Hematopoietic multipotent progenitor cell treated with erythropoietin and hydrocortisone succinate and interleukin-3 and kit ligand, for 15 days (in vitro differentiated cells): ENCODE results near the gene IER5L.
"Not testable (repeated sequence)": the region's sequence is repeated elsewhere in the genome, so short reads cannot be mapped to it uniquely, and the experiment has no call there.

Source experiments
- DNase-seq: peaks from one replicate; pipeline ENCODE4 v3.0.0-alpha.2; 2015; ENCODE audit warnings: low spot score

The IER5L gene

DNA sequence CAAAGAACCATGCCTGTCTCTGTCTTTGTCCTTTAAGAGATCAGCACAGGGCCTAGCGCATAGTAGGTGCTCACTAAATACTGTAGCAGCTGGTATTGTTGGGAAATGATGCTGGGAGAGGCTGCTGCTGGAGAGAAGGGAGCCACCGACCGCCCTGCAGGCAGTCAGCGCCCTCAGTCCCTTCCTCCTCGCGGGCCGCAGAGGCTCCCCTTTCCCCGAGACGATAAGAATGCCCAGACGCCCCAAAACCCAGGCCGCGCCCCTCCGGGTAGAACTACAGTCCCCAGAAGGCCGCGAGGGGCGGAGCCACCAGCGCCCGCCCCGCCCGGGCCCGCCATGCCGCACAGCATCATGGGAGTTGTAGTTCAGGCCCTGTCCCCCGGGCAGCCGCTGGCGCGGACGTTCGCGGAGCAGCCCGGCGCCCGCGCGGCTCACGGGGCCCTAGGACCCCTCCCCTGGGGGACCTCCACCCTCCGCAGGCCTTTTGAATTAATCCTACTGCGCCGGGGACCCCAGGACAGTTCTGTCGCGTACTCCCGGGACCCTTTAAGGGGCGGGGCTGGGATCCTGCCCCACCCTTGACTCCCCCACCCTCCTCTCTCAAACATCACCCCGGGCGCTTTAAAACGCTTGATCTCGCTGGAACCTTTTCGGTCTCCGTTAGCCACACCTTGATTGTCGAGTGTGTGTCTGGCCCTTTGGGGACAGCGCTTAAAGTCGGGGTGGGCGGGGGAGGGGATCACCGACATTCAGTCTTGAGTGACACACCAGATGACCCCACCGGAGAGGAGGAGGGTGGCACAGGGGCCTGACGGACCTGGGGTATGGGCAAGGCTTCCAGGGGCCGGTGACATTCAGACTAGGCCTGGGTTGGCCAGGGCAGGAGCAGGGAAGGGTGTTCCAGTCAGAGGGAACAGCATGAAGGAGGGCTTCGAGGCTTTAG lies 24.8 kb upstream of the IER5L start:
- DNase-seq: peak; percentile 82

DNA sequence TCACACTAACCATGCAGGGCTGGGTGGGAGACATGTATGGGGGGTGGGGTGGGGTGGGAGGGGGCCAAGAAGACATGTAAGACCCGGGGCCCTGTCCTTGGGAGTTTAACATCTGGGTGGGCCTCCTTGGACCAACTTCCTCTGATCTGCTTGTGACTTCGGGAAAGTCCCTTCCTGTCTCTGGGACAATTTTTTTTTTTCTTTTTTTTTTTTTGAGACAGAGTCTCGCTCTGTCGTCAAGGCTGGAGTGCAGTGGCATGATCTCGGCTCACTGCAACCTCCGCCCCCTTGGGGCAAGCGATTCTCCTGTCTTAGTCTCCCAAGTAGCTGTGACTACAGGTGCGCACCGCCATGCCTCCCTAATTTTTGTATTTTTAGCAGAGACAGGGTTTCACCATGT lies 23.8 kb upstream of the IER5L start:
- no peak for DNase-seq

DNA sequence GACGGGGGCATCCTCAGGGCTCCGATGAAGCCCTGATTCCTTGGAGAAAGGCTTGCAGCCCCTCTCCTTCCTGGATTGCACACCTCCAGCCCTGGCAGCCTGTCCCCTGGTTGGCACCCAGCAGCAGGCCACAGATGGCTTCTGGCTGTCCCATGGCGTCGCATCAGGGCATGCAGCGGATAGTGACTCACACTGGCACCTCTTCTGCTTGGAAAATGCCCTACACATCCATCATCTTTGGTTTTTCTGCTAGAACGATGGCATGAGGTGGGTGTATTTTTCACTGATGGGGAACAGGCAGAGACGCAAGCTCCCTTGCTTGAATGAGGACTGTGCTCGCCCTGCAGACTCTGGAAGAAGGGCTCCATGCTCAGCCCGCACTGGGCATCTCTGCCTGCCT lies 23.2 kb upstream of the IER5L start:
- no peak for DNase-seq

DNA sequence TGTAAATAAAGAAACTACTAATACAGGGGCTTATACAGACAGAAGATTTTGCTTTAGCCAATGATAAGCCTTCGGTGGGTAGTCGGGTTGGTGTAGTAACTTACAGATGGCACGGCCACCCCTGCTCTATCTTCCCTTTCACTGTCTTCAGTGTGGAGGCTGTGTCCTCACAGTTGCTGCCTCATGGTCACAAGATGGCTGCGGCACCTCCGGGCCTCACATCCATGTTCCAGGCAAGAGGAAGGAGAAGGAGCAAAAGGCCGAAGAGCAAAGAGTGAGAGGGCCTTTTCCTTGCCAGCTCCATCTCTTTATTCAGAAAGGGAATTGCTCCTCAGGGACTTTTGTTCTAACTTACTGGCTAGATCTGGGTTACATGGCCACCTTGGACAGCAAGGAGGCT lies 22.2 kb upstream of the IER5L start:
- DNase-seq: no peak

DNA sequence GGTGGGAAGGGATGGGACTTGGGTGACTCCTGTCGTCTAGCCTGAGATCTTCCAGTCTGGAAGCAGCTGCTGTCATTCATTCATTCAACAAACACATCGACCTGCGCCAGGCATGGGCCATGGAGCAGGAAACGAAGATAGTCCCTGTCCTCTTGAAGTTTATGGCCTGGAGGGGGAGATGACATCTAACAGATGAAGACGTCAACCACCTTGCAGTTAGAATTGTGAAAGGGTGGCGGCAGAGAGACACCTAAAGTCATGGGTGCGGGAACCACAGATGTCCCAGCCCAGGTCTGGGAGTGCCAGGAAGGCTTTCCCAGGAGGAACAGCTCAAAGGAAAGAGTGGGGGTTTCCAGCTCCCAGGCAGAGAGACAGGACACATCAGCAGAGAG lies 21.0 kb upstream of the IER5L start:
- DNase-seq: no peak

DNA sequence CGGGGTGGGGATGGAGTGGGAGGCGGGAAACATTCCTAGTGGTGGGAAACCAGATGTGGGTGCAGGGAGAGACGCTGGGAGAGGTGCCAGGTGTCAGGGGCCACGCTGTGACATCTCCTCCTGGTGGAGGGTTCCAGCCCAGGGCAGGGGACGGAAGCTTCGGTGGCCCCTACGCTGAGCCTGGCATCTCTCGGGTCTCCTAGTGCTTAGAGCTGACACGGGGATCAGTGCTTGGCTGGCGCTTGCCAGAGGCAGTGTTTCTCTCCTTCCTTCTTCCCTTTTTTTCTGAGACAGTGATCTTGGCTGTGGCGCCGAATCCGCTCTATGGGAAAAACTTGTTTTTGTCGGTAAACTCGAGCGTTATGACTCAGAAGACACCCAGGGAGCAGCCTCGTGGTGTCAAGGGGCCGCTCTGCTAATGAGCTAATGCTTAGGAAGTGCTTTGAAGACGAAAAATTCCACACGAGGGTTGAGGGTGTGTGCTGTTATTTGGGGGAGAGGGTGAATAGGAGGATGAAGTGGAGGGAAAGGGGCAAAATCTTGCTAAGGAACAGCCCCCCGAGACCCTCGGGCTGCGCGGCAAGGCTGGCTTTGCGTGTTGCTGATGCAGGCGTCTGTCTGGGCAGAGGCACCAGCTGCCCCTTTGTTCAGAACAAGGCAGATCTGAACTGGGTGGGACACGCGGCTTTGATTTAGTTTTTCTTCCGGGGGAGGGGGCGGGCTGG lies 20.4 kb upstream of the IER5L start:
- no peak for DNase-seq

DNA sequence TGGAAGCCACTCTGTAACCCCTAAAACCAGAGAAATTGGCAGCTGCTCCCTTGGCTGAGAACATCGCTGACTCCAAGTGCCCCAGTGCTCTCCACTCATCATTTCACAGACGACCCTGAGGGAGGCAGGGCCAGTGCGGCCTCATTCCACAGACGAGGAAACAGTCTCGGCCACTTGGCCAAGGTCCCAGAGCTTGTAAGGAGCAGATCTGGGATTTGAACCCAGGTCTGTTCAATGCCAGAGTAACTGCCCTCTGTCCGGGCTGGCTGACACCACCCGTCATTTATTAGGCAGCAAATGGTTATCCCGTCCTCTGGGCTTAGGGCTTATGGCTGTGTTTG lies 19.9 kb upstream of the IER5L start:
- DNase-seq: no peak

DNA sequence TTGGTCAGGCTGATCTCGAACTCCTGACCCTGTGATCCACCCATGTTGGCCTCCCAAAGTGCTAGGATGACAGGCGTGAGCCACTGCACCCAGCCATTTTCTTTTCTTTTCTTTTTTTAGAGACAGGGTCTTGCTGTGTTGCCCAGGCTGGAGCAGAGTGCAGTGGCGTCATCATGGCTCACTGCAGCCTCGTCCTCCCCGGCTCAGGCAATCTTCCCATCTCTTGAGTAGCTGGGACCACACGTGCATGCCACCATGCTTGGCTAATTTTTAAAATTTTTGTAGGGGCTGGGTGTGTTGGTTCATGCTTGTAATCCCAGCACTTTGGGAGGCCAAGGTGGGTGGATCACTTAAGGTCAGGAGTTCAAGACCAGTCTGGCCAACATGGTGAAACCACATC lies 19.0 kb upstream of the IER5L start:
- DNase-seq: not testable (repeated sequence)

DNA sequence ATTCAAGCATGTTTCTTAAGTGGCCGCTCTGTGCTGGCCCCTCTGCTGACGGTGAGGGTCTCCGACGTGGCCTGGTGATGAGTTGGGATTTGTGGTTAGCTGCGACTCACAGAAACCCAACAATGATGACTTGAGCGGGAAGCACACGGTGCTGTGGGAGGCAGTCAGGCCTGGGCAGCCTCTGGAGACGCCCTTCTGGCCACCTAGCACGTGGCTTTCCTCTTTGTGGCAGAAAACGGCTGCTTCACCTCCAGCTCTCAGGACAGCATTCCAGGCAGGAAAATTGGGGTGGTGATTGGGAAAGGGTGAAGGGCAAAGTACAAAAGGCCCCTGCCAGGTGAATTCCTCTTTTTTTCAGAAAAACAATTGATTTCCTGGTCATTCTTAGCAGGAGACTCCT lies 17.5 kb upstream of the IER5L start:
- no peak for DNase-seq

DNA sequence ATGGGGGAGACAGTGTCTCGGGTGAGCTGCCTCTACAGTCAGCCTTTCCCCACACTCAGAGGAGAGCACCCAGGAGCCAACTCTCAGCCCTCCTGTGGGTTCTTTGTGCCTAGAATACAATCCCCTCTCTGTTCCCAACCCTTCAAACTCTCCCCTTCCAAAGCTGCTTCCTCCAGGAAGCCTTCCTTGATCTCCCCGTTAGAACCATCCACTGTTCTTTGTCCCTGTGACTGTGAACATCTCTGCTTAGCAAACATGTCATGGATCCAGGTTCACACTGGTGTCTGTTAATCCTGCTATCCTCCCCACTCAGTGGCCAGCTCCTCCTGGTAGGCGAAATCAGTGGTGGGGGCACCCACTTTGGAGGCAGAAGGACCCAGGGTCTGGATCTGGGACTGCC lies 16.2 kb upstream of the IER5L start:
- no peak for DNase-seq

DNA sequence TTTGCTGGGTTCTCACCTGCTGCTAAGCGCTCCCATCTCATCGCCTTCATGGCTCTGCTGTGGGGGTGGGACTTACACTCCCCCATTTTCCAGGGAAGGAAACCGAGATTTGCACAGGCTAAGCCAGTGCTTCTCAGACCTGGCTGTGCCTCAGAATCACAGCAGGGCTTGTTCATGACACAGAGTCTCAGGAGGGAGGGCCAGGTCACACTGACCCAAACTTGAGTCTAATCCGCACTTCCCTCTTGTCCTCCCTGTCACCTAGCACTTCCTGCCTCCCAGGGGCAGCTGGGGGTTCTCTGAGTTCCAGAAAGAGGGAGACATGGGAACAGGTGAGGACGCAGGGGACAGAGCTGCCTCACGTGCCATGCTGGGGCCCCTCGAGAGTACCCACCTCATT lies 15.6 kb upstream of the IER5L start:
- DNase-seq: no peak

DNA sequence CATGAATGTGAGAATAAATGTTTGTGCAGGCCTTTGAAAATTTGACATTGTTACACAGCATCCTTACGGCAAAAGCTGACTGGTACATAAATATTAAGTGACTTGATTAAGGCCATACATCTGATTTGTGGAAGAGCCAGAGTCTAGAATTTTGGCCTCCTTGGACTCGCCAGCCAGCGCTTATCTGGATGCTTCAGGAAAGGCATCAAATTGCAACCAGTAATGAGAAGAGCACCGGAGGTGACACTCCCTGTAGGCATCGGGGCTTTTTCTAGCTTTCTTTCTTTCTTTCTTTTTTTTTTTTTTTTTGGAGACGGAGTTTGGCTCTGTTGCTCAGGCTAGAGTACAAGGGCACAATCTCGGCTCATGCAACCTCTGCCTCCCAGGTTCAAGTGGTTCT lies 13.2 kb upstream of the IER5L start:
- no peak for DNase-seq

DNA sequence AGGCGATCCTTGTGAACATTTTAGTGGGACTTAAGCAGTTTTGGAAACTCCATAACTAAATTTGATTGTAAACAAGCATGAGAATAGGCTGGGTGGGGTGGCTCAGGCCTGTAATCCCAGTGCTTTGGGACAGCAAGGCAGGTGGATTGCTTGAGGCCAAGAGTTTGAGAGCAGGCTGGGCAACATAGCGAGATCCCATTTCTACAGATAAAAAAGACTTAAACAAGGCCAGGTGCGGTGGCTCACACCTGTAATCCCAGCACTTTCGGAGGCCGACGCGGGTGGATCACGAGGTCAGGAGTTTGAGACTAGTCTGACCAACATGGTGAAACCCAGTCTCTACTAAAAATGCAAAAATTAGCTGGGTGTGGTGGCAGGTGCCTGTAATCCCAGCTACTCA lies 11.9 kb upstream of the IER5L start:
- not testable (repeated sequence) for DNase-seq

DNA sequence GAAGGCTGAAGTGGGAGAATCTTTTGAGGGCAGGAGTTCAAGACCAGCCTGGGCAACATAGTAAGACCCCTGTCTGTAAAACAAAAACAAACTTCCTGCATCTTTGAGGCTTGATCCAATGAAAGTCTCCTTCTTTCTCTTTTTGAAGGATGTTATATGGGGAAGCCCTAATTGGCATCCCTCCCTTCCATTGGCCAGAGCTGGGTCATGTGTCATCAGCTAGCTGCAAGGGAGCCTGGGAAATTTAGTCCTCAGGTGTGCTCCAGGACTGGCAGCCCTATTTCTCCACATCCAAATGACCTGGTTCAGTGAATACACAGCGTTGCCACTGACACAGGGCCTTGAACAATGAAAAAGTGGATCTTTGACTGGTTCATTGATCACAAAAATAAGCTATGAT lies 9.0 kb upstream of the IER5L start:
- no peak for DNase-seq

DNA sequence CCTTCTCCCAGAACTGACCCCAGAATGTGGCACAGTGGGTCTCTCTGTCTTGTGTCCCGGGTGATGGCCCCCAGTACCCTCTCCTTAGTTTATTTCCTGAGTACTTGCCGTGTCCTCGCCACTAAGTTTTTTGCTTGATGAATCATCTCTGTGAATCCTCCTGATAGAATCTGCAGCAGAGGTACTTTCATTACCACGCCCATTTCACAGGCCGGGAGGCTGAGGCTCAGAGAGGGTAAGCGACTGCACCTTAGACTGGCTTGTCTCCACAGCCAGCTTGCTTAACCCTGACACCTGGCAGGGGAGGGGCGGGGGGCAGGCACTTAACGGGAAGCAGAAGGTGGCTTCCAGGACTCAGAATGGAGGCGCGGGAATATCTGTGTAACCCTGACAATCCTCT lies 7.9 kb upstream of the IER5L start:
- DNase-seq: no peak

DNA sequence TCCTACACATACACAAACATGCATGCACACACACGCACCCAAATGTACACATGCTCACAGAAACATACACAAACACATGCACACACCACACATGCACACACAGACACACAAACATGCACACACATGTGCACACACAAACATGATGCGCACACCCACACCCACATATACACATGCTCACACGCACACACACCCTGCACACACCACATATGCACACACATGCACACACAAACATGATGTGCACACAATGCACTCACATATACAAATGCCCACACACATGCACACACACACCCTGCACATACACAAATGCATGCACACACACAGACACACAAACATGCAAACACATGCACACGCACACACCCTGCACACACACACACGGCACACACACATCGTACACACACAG lies 7.3 kb upstream of the IER5L start:
- DNase-seq: no peak

DNA sequence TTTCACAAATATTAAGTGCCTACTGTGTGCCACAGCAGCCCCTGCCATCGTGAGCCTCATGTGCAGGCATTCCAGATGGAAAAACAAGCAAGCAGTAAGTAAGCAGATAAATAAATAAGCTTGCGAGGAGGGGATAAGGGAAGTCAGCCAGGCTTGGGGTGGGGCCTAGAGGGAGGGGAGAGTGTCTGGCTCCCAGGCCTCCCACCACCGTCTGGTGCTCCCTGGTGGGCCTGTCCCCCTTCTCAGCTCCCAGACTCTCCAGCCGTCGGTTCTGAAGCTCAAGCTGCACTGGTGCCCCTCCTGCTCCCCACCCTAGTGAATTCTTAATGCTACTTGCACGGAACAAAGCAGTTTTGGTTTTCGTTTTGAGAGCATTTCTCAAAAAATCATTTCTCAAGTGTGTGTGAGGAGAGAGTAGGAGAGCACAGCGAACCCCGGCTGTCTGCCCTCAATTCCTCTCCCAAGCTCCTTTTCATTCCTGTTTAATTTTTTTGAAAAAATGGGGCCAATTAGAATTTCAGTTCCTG lies 6.6 kb upstream of the IER5L start:
- DNase-seq: no peak

DNA sequence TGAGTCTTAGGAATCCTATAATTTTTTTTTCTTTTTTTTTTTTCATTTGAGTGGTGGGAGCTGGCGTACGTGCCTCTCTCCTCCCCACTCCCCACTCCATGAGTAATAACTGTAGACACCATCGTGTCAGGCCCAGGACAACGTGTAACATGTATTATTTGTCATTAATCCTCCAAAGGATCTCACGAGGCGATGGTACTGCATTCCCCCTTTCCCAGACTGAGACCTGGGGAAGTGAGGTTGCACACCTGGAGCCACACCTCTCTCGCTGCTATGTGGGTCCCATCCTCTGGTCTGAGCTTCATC lies 6.1 kb upstream of the IER5L start:
- no peak for DNase-seq

DNA sequence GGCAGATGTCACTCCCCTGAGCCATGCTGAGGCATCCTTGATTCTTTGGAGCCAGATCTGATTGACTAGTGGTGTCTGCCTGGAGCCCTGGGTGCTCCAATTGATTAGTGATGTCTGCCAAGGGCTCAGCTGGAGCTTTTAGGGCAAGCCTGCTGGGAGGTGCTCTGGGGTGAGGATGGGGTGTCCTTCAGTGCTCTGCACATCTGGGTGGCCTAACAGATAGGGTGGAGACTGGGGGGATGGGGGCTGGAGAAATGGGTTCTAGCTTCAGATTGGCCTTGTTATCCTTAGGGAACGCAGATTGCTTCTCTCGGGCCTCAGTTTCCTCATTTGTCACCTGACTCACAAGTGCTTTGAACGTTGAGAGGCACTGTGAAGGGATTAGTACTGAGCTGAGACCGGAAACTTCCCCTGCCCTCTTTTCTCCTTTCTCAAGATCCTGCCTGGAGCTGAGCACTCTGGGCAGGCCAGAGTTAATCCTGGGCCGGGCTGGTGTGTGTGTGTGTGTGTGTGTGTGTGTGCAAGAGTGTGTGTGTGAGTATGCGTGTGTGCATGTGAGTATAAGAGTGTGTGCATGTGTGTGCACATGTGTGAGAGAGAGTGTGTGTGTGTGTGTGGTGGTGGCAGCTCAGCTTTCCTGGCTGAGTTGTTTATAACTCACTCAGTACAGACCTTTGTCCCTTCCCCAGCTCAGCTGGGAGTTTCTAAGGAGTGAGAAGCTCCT lies 5.6 kb upstream of the IER5L start:
- DNase-seq: no peak

DNA sequence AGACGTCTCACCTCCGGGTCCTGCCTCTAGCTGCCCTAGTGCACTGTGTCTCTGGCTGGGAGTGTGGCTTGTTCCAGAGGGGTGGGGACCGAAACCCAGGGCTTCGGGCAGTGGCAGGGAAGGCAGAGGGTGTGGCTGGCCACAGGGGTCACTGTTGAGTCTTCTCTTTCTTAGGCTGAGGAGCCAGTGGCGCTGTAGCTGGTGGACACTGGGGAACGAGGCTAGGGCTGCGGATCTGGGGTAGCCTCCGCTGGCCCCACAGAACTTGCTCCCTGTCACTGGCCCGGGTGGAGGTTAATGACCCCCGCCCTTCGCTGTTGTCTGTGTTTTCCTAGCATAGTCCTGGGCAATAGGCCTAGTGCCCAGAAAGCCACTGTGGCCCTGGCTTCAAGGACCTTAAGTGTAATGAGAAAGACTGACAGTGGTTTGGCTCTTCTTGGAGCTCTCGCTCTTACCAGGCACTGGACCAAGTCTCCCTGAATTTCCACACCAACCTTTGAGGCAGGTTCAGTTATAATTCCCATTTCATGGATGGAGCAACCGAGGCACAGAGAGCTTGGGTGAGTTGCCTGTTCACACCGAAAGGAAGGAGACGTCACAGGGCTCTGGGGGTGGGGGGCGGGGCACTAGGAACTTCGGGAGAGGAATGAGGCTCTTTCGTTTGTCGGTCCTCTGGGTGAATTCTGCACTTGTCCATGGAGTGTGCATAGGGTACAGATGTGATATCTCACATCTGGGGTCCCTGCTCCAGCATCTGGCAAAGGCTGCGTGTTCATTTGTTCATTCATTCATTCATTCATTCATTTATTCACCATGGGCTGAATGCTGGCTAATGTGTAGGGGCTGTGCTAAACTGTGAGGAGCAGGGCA lies 4.8 kb upstream of the IER5L start:
- DNase-seq: no peak

DNA sequence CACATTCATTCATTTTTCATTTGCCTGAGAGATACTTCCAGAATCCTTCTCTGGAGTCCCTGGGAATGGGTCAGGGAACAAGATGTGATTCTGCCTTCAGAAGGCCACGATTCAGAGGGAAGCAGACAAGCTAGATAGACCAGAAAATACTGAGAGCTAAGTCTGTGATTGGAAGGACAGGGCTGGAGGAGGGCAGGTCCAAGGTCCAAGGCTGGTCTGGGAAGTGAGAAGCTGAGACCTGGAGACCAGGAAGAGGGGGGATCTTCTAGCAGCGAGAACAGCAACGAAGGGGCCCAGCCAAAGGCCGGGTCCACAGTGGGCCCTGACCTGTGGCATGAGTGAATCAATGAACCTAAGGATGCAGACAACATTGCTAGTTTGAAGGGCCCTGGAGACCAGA lies 4.1 kb upstream of the IER5L start:
- no peak for DNase-seq

DNA sequence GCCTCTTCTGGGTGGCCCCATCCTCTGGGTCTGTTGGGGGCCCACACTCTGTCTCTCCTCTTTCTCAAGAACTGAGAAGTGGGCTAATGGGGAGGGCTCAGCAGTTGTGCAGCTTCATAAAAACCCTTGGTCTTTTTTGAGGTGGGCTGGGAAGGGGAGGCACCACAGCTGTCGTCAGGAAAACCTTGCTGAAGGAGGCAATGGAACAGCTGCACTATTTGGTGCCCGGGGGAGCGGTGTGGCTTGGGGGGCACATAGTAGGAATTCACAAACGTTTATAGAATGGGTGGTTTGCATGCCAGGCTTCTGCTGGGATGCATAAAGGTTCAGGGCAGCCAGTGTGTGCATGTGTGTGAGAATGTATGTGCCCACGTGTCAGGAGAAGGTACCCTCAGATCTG lies 3.2 kb upstream of the IER5L start:
- DNase-seq: no peak
